EL (cell line): ENCODE data around the gene SLC6A19.

Experiments used
- DNase-seq: peaks from one replicate; pipeline ENCODE4 v3.0.0-alpha.2; 2016

SLC6A19 gene

DNA sequence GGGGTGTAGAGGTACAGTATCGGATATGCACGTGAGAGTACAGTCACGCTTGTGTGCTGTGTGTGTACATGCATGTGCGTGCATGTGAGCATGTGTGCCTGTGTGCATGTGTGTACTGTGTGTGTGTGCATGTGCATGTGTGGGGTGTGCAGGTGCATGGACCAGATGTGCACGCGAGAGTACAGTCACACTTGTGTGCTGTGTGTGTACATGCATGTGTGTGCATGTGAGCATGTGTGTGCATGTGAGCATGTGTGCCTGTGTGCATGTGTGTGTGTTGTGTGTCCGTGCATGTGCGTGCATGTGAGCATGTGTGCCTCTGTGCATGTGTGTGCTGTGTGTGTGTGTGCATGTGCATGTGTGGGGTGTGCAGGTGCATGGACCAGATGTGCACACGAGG lies 10.3 kb downstream of the SLC6A19 start:
- no peak for DNase-seq

DNA sequence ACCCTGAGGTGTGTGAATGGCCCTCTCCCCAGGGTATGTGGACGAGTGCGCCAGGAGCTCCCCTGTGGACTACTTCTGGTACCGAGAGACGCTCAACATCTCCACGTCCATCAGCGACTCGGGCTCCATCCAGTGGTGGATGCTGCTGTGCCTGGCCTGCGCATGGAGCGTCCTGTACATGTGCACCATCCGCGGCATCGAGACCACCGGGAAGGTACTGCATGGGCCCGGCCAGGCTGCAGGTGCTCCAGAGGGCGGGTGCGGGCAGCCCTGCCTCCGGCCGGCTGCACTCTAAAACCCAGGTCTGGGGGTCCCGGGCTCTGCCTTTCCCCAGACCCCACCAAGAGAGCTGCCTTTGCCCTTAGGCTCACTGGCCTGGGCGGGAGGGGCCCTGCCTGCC lies 10.9 kb downstream of the SLC6A19 start:
- DNase-seq = no peak

GRCh38 chr5:1212881-1213280 lies 11.5 kb downstream of the SLC6A19 start:
- DNase-seq = no peak

DNA sequence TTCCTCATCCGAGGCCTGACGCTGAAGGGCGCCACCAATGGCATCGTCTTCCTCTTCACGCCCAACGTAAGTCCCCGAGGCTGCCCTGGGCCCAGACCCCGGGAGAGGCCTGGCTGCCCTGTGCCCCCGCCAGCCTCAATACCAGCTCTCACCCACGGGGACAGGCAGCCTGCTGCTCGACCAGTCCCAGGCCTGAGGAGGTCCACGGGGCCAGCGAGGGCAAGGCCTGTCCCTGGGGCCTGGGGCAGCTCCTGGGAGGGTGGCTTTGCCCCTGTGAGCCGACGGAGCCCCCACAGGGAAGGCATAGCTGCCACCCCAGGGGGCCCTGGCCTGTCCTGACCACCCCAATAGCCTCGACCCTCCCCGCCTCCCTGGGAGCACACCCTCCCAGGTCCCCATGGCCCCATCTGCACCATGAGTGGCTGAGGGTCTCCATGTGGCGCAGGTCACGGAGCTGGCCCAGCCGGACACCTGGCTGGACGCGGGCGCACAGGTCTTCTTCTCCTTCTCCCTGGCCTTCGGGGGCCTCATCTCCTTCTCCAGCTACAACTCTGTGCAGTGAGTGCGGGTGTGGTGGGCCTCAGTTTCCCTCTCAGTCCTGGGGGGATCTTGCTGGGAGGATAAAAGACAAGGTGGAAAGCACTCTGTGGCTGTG lies 12.2 kb downstream of the SLC6A19 start:
- DNase-seq = no peak

DNA sequence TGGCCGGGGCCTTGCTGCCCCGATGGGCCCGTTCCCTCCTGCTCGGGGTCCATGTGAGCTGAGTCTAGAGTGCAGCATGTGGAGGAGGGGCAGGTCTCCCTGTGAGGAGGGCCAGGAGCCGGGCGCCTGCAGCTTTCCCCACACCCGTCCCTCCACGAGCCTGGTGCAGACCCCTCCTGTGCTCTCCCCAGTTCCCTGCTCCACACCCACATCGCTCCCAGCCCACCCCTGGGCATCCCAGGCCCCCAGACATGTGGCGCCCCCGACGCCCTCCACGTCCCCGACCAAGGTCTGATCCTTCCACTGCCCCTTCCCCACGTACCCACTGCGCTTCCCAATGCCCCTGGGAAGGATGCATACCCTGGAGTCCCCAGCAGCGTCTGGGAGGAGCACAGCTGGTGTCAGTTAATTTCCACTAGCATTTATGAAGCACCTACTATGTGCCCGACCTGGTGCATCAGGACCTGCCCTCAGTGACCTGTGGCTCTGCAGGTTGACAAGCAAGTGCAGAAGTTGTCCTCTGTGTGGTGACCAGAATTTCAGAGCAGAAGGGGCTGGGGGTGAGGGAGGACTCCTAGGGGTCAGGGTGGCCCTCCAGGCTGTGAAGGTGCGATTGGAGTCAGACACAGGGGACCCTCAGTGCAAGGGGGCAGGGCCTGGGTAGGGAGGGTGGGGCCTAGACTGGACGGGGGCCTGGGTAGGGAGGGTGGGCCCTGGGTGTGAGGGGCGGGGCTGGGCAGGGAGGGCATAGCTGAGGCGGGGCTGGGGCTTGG lies 13.0 kb downstream of the SLC6A19 start:
- no peak for DNase-seq

DNA sequence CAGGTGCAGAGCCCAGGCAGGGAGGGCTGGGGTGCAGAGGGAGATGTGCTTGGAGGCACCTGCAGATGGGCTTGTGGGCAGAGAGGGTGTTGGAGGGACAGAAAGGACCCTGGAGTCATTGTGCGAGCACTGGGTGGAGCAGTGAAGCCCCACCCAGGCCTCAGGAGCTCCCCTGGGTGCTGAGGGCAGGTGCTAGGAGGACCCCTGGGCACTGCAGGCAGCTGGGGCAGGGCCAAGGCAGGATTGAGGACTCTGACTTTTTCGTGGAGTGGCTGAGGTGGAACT lies 13.5 kb downstream of the SLC6A19 start:
- no peak for DNase-seq

GRCh38 chr5:1215320-1216096 lies 14.1 kb downstream of the SLC6A19 start:
- DNase-seq = no peak

DNA sequence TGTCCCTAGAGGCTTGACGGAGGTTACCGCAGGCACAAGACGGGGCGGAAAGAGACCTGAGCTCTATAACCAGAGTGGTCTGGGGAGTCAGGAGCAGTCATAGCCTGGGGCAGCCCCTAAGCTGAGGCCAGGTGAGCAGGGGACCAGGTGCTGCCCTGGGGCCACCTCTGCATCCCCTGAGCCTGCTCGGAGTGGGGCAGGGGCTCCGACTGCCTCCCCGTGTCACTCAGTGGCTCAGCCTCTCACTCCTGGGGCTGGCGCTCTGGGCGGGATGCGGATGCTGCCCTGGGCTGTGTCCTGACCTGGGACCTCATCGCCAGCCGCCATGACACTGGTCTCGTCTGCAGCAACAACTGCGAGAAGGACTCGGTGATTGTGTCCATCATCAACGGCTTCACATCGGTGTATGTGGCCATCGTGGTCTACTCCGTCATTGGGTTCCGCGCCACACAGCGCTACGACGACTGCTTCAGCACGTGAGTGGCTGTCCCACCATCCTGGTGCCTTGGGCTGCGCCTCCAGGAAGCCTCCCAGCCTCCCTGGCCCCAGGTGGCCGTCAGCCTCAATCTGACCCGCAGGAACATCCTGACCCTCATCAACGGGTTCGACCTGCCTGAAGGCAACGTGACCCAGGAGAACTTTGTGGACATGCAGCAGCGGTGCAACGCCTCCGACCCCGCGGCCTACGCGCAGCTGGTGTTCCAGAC lies 15.0 kb downstream of the SLC6A19 start:
- DNase-seq = no peak

GRCh38 chr5:1216918-1217295 lies 15.5 kb downstream of the SLC6A19 start:
- no peak for DNase-seq

DNA sequence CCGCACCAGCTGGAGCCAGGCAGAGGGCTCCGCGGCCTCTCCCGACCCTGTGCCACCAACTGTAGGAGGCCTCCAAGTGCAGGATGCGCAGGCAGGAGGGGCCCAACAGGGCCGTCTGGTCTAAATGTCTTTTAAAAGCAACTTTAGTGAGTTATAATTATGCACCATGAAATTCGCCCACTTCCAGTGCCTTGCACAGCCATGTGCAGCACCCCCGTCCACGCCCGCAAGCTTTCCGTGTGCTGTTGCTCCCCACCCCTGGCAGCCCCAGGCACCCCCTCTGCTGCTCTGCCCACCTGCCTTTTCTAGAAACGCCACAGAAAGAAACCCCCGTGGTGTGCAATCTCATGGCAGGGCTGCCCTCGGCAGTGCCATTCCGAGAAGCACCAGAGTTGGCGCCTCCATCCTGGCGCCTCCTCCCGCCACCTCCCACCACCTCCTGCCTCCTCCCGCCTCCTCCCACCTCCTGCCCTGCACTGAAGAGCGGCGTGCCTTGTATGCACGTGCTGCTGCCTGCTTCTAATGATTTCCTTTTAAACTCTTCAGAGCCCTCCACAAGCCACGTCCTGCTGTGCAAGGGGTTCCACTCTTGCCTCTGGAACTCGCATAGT lies 16.3 kb downstream of the SLC6A19 start:
- DNase-seq = no peak

GRCh38 chr5:1218351-1219080 lies 17.1 kb downstream of the SLC6A19 start:
- no peak for DNase-seq

- no peak for DNase-seq
These were observed 17.8 kb downstream of the SLC6A19 start for GRCh38 chr5:1219098-1219767.

- DNase-seq = no peak
These were observed 18.3 kb downstream of the SLC6A19 start for GRCh38 chr5:1219768-1220100.

DNA sequence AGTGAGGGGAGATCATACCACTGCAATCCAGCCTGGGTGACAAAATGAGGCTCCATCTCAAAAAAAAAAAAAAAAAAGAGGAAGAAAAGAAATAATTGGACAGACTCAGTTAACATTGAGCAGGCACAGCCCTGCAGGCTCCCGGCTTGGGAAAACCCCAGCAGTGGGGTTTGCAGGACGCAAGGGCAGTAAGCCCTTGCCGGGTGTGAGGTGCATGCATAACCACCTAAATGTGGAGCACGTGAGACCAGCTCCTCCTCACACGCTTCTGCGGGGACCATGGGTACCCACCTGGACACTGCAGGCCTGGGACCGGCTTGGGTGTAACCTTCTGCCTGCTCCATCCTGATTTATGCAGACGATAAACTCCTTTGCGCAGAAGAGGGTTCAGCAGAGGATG lies 19.0 kb downstream of the SLC6A19 start:
- DNase-seq = no peak

- no peak for DNase-seq
These were observed 19.4 kb downstream of the SLC6A19 start for GRCh38 chr5:1220831-1221230.

- DNase-seq = no peak
These were observed 20.3 kb downstream of the SLC6A19 start for GRCh38 chr5:1221721-1222120.

DNA sequence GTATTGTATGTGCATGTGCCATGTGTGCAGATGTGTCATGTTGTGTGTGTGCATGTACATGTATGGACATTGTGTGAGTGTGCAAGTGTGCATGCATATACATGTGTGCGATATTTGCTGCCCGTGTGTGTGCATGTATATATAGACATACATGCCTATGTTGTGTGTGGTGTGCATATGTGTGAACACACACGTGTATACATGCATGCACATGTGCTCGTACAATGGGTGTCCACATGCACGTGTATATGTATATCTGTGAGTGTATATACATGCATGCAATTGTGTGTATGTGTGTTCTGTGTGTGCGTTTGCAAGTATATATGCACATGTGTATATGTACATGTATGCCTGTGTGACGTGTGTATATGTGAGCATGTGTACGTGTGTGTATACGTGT lies 20.8 kb downstream of the SLC6A19 start:
- DNase-seq = no peak

DNA sequence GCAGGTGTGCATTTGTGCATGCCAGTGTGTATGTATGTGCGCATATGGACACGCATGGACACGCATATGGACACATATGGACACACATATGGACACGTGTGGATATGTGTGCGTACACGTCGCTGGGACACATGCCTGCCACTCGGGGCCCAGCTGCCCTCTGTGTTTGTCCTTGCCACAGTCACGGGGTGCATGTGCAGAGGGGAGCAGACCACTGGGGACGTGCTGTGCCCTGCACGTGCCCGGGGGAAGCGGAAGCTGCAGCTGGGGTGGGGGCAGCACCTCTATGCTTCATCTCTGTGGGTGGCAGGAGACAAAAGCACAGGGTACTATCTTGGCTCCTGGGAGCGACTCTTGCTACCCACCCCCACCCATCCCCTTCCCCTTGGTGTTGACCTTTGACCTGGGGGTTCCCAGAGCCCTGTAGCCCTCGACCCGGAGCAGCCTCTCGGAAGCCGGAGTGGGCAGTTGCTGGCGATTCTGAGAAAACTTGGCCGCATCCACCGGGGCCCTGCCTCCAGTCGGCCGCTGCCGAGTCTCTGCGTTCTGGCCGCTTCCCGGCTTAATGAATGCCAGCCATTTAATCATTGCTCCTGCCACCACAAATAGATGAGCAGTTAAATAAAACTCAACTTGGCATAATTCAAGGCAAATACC lies 21.4 kb downstream of the SLC6A19 start:
- DNase-seq = no peak

DNA sequence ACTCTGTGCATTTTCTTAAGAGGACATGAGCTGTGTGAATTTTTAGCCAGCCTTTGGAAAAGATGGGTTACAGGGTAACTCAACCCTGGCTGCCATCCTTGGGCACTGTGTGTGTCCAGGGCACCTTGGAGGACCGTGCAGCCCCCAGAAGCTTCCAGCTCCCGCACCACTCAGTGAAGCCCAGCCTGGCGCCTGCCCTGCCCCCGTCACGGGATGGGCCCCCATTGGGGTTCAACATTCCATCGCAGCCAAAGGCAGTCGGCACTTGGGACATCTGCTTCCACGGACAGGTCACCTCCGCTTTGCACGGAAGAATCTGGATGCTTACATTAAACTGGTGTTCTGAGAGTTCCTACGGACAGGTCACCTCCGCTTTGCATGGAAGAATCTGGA lies 21.9 kb downstream of the SLC6A19 start:
- no peak for DNase-seq

DNA sequence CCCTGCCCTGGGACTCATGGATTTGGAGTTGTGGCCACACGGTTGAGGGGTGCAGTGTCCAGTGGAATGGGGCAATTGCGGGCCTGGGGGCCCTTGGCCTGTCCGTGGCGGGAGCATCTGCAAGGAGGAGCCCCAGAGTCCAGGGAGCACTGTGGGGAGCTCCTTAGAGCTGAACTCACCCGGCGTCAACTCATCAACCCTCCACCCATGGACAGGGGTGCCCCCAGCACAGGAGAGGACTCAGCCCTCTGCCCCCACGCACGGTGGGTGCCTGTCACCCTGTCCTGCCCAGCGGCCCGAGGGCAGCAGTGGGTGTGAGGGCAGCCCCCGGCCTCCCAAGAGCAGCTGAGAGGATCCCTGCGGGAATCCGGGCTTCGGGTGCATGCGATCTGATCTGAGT lies 23.2 kb downstream of the SLC6A19 start:
- DNase-seq = no peak

GRCh38 chr5:1225081-1225480 lies 23.7 kb downstream of the SLC6A19 start, which contains the start of gene SLC6A18:
Gene SLC6A18 (plus strand): TSS chr5:1225381. CDS start chr5:1225478, 97 bp downstream.
- no peak for DNase-seq
